Muscle layer of duodenum (tissue), 2 donors: ENCODE measurements around the gene NINJ2.

Source experiments
- H3K27ac ChIP-seq: one replicate; pipeline ENCODE4 v1.7.0; 2013; ENCODE audit warnings: mild to moderate bottlenecking, low read length
- H3K27me3 ChIP-seq: one replicate; pipeline ENCODE4 v1.7.0; 2013; ENCODE audit warnings: low read depth, mild to moderate bottlenecking, control low read depth, low read length
- H3K36me3 ChIP-seq, 2 donors: one replicate each; pipeline ENCODE4 v1.7.0; 2013; ENCODE audit warnings: low read length in 2 of 2, control low read depth in 1 of 2, mild to moderate bottlenecking in 1 of 2; ENCODE audit not compliant: insufficient read depth in 2 of 2, control insufficient read depth in 1 of 2
- H3K4me1 ChIP-seq, 2 donors: one replicate each; pipeline ENCODE4 v1.7.0; 2013; ENCODE audit warnings: low read length in 2 of 2, mild to moderate bottlenecking in 2 of 2, control low read depth in 1 of 2, moderate library complexity in 1 of 2; ENCODE audit not compliant: insufficient read depth in 2 of 2, control insufficient read depth in 1 of 2
- H3K4me3 ChIP-seq, 2 donors: one replicate each; pipeline ENCODE4 v1.7.0; 2013; ENCODE audit warnings: low read length in 2 of 2, low read depth in 1 of 2, mild to moderate bottlenecking in 1 of 2
- H3K9me3 ChIP-seq, 2 donors: one replicate each; pipeline ENCODE4 v1.7.0; 2013; ENCODE audit warnings: low read length in 2 of 2, control low read depth in 1 of 2, mild to moderate bottlenecking in 1 of 2; ENCODE audit not compliant: control insufficient read depth in 1 of 2
- donor health status: healthy.

The NINJ2 gene

GRCh38 chr12:608413-608812 is 54.8 kb downstream of the NINJ2 start:
- Histone ChIP-seq H3K36me3 (no peaks in the 10 kb centered on the region), H3K27me3 (no peaks in the 10 kb centered on the region), H3K4me3 (no peak overlapping the region), H3K27ac (no peak overlapping the region), H3K9me3 (no peaks in the 10 kb centered on the region), H3K4me1 (no peaks in the 10 kb centered on the region)

GRCh38 chr12:607541-608001 is 55.7 kb downstream of the NINJ2 start:
- no peaks in the 10 kb centered on the region for H3K4me1 ChIP-seq
- no peaks in the 10 kb centered on the region for H3K36me3 ChIP-seq
- no peak overlapping the region for H3K27ac ChIP-seq
- no peaks in the 10 kb centered on the region for H3K9me3 ChIP-seq
- H3K4me3 ChIP-seq = no peak overlapping the region
- no peaks in the 10 kb centered on the region for H3K27me3 ChIP-seq

GRCh38 chr12:604956-605355 is 58.3 kb downstream of the NINJ2 start:
- no peaks in the 10 kb centered on the region for H3K36me3 ChIP-seq
- no peak overlapping the region for H3K27ac ChIP-seq
- no peaks in the 10 kb centered on the region for H3K4me1 ChIP-seq
- no peaks in the 10 kb centered on the region for H3K27me3 ChIP-seq
- H3K9me3 ChIP-seq = no peaks in the 10 kb centered on the region
- no peak overlapping the region for H3K4me3 ChIP-seq

GRCh38 chr12:602700-603068 is 60.6 kb downstream of the NINJ2 start:
- H3K4me1 ChIP-seq = no peaks in the 10 kb centered on the region
- no peaks in the 10 kb centered on the region for H3K27me3 ChIP-seq
- no peaks in the 10 kb centered on the region for H3K9me3 ChIP-seq
- no peak overlapping the region for H3K27ac ChIP-seq
- no peak overlapping the region for H3K4me3 ChIP-seq
- H3K36me3 ChIP-seq = no peaks in the 10 kb centered on the region

GRCh38 chr12:601976-602699 is 61.1 kb downstream of the NINJ2 start:
- Histone ChIP-seq H3K9me3 (no peaks in the 10 kb centered on the region), H3K4me3 (no peak overlapping the region), H3K27me3 (no peaks in the 10 kb centered on the region), H3K27ac (no peak overlapping the region), H3K4me1 (no peaks in the 10 kb centered on the region), H3K36me3 (no peaks in the 10 kb centered on the region)

- Histone ChIP-seq H3K36me3 (no peaks in the 10 kb centered on the region), H3K4me1 (no peaks in the 10 kb centered on the region), H3K9me3 (no peaks in the 10 kb centered on the region), H3K4me3 (no peak overlapping the region), H3K27ac (no peak overlapping the region), H3K27me3 (no peaks in the 10 kb centered on the region)
These were observed 63.5 kb downstream of the NINJ2 start for GRCh38 chr12:599756-600155.

GRCh38 chr12:597926-598568 is 65.2 kb downstream of the NINJ2 start:
- H3K27ac ChIP-seq = no peak overlapping the region

GRCh38 chr12:593396-594270 is 69.6 kb downstream of the NINJ2 start:
- Histone ChIP-seq H3K4me3 (no peak overlapping the region), H3K4me1 (no peaks in the 10 kb centered on the region), H3K27ac (no peak overlapping the region), H3K9me3 (no peaks in the 10 kb centered on the region), H3K36me3 (no peaks in the 10 kb centered on the region), H3K27me3 (no peaks in the 10 kb centered on the region)

More at GRCh38 chr12:597926-598568, 65.2 kb downstream of the NINJ2 start:
- Histone ChIP-seq H3K4me1 (no peaks in the 10 kb centered on the region), H3K36me3 (no peaks in the 10 kb centered on the region), H3K4me3 (no peak overlapping the region), H3K9me3 (no peaks in the 10 kb centered on the region), H3K27me3 (no peaks in the 10 kb centered on the region)

GRCh38 chr12:592024-592505 is 71.2 kb downstream of the NINJ2 start:
- no peaks in the 10 kb centered on the region for H3K36me3 ChIP-seq
- H3K27ac ChIP-seq = no peak overlapping the region
- no peaks in the 10 kb centered on the region for H3K4me1 ChIP-seq
- H3K9me3 ChIP-seq = no peaks in the 10 kb centered on the region
- H3K27me3 ChIP-seq = no peaks in the 10 kb centered on the region
- no peak overlapping the region for H3K4me3 ChIP-seq

GRCh38 chr12:591167-592023 is 71.8 kb downstream of the NINJ2 start:
- H3K9me3 ChIP-seq = no peaks in the 10 kb centered on the region
- H3K4me1 ChIP-seq = no peaks in the 10 kb centered on the region
- H3K27ac ChIP-seq = no peak overlapping the region
- H3K4me3 ChIP-seq = no peak overlapping the region
- no peaks in the 10 kb centered on the region for H3K36me3 ChIP-seq
- no peaks in the 10 kb centered on the region for H3K27me3 ChIP-seq
